SIG-M5 treated with dmso at 0.1 percent for 504 hours (cell line): ENCODE data around the gene GPBP1.
A peak's percentile ranks its signal among the peaks of the same experiment; 100 is the strongest.

Source experiments
- DNase-seq: peaks from one replicate; lab custom pipeline; 2025; ENCODE audit not compliant: unreplicated experiment; lab: John Stamatoyannopoulos, UW

Gene GPBP1

GRCh38 chr5:57209316-57210040 is 35.6 kb downstream of the GPBP1 start:
- DNase-seq, result peak; percentile 61

DNA sequence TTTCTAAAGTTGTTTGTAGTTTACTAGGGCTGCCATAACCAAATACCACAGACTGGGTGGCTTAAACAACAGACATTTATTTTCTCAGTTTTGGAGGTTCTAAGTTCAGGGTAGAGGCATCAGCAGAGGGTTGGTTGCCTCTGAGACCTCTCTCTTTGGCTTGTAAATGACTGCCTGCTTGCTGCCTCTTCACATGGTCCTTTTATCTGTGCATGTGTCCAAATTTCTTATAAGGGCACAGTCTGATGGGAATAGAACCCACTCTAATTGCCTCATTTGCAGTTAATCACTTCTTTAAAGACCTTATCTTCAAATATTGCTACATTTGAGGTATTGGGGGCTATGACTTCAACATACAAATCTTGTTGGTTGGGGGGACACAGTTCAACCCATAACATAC is 36.8 kb downstream of the GPBP1 start:
- no peak for DNase-seq

DNA sequence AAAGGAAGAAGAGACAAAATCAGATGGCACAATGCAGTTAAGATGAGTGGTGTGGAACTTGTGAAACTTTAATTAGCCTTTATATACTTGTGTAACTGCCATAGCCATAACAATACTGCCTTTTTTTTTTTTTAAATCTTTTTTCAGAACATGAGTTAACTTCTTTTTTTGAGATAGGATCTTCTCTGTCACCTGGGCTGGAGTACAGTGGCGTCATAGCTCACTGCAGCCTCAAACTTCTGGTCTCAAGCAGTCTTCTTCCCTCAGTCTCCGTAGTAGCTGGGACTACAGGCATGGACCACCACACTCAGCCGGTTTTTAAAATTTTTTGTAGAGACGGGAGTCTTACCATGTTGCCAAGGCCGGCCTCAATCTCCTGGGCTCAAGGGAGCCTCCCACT is 37.2 kb downstream of the GPBP1 start:
- no peak for DNase-seq

GRCh38 chr5:57215629-57216195 is 41.9 kb downstream of the GPBP1 start:
- DNase-seq, result no peak

DNA sequence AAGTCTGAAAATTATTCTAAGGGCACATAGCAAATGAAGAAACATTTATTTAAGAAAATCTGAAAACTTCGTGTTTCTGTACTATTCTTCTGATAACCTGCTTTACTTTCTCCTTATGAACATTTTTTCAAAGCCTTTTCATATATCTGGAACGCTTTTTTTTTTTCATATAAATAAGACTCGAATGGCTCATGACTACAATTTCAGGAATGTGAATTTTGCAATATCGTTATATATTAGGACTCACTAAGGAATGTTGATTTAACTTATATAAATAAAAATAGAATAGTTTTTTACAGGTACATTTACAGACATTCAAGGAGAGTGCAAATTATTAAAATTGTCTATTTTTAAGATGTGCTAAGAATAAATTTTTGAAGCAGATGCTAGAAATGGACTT is 42.9 kb downstream of the GPBP1 start:
- DNase-seq, result no peak

GRCh38 chr5:57219386-57219785 is 45.5 kb downstream of the GPBP1 start:
- no peak for DNase-seq

- DNase-seq, result peak; percentile 55
Measured at GRCh38 chr5:57221049-57221568, 47.2 kb downstream of the GPBP1 start.

DNA sequence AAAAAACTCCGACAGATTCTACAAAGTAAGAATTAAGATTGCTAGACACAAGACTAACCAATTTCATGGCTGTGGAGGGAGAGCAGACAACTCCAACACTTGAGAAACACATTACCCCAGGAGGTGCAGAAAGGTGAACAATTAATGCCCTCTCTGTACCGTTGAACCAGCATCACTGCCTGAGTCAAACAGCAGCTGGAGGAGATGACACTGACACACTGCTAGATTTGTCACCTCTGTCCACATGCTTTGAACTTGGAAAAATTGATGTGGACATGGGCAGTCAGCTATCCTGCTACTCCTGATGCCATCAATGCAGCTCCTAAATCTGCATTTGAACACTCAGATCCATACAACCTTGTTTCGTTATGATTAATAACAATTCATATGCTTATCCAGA is 51.7 kb downstream of the GPBP1 start:
- no peak for DNase-seq

DNA sequence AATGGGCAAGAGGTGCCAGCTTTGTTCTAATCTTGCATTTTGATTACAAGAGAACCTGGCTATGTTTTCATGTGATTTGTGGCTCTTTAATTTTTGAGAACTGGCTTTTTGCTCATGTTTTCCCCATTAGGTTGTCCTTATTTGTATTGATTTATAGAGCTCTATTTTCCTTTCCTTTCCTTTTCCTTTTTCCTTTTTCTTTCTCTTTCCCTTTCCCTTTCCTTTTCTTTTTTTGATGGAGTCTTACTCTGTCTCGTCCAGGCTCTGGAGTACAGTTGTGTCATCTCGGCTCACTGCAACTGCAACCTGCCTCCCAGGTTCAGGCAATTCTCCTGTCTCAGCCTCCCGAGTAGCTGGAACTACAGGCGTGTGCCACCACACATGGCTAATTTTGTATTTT is 55.5 kb downstream of the GPBP1 start:
- DNase-seq, result no peak

- no peak for DNase-seq
Measured at GRCh38 chr5:57231607-57232006, 57.7 kb downstream of the GPBP1 start.

- no peak for DNase-seq
Measured at GRCh38 chr5:57232293-57233033, 58.6 kb downstream of the GPBP1 start.

- DNase-seq, result peak; percentile 36
Measured at GRCh38 chr5:57243286-57244137, 69.7 kb downstream of the GPBP1 start.

GRCh38 chr5:57244331-57244730 is 70.5 kb downstream of the GPBP1 start:
- DNase-seq, result no peak

DNA sequence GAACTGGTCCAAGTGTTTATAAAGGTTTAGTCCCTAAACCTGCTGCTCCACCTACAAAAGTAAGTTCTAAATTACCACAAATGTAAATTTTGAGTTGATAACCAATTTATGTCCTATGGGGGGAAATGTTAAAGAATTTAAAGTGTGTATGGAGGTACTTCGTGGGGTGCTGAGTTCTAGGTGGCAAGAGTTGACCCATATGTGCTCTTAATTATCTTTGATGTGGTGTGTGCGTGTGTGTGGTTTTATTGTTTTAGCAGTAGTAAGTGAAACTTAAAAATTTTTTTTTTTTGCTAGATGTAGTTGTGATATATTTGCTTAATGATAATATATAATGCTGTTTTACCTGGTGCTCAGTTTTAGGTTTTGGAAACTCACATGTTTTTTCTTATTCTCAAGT is 72.6 kb downstream of the GPBP1 start:
- DNase-seq, result no peak

GRCh38 chr5:57247765-57248164 is 73.9 kb downstream of the GPBP1 start:
- no peak for DNase-seq

DNA sequence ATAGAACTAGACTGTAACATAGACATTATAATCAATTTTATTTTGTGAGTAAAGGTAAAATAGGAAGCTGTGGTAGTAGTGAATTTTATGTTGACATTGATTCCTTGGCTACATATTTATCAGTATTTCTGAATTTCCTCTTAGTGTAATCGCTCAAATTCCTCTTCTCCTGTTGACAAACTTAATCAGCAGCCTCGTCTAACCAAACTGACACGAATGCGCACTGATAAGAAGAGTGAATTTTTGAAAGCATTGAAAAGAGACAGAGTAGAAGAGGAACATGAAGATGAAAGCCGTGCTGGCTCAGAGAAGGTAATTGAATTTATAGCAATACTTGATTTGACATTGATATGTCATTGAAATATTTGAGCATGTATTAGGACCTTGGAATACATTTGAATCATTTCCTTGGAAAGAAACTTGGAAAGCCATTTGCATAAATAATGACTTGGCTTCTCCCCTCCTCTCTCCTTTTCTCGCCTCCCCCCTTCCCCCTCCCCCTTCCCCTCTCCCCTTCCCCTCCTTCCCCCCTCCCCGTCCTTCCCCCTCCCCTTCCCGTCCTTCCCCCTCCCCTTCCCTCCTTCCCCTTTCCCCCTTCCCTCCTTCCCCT is 75.5 kb downstream of the GPBP1 start:
- DNase-seq, result no peak

DNA sequence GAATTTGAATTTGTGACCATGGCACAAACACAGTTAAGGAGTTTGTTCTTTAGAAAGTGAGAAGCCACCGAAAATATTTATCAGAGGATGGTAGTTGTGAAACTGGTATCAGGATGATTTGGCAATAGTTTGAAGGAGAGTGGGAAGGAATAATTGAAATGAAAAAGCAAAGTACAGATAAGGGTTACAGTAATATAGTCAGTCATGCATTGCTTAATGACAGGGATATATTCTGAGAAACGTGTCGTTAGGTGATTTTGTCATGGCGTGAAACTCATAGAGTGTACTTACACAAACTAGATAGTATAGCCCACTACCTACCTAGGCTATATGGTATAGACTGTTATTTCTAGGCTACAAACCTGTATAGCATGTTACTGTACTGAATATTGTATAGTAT is 84.2 kb downstream of the GPBP1 start:
- no peak for DNase-seq

DNA sequence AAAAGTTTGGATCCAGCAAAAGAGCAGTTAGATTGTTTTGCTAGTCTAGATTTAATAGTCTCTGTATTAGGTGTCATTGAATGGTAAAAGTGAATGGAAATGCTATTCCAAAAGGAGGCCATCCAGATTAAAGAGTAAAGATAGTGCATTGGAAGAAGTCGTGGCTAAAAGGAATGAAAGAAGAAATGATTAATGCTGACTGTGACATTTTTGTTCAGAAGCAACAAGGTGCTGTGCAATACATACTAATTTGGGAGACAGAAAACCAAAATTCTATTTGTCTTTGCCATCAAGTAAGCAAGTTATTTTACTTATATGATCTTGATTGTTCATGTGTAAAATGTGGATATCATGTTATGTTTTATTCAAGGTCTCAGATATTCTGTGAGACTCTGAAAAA is 85.1 kb downstream of the GPBP1 start:
- DNase-seq, result no peak

- DNase-seq, result no peak
Measured at GRCh38 chr5:57259704-57260103, 85.8 kb downstream of the GPBP1 start.

GRCh38 chr5:57262541-57262940 is 88.7 kb downstream of the GPBP1 start:
- DNase-seq, result no peak

GRCh38 chr5:57267805-57268204 is 93.9 kb downstream of the GPBP1 start:
- DNase-seq, result no peak
